Stimulated activated CD8-positive, alpha-beta memory T cell treated with anti-CD3 and anti-CD28 coated beads, Interleukin-12 subunit alpha, Interleukin-12 subunit beta, amount 100 ng/mL, for 1 hour (primary cell): ENCODE data around the gene PROSER3.

Experiments used
- DNase-seq: peaks from one replicate; pipeline ENCODE4 v3.0.0-alpha.2; 2020; ENCODE audit warnings: low read depth

Gene PROSER3

DNA sequence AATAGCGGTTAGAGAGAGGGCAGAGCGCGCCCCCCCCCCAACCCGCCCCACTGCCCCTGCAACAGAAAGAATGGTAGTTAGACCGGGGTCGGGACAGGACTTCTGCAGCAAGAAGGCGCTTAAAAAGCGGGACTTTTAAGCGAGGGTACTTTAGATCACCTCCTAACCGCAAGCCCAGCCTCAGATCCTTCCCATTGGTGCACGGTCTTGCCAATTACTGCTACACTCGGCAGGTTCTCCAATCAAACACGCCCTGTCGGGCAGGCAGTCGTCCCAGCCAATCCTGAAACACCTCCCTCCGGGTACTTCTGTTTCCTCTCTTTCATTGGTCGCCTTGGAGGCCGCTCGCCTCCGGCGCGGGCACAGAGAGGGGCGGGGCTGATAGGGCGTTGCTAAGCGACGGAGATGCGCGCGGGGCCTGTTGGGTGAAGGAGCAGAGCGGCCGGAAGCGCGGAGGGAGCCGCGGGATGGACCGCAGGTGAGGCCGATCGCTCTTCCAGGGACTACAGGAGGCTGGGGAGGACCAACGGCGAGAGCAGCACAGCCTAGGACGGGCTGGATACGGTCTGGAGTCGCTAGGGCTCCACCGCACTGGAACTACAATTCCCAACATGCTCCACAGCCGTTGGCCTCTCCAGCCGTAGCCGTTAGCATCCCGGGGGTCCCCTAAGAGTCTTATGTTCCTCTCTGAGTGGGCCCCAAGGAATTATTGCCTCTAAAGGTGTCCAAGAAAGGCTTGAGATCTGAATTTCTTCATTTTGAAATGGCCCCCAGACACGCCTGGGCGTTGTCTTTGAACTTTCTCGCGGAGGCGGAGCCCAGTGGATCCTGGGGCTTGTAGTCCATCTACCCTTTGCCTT lies at the start of gene PROSER3:
PROSER3 (plus strand) TSS at position 428 of the 860 bp plus-strand sequence; CDS start at position 468, 40 bp downstream.
- peak; percentile 95 for DNase-seq

DNA sequence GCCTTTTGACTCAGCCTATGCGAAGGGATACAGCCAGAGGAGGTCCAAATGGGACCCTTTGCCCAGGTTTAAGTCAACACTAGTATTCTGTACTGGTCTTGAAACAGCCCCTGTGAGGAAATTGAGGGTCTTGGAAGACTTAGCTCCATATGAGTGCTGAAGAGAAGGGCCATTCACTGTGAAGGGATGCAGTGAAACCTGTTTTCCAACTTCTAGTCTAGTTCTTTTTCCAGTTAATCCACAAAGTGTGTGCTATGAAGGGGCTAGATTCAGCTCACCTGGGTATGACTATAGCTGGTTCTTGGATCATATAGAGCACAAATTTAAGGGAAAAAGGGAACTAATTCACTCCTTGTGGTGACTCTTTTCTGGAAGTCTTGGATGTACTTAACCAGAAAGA lies 49.6 kb upstream of the PROSER3 start:
- DNase-seq: no peak

DNA sequence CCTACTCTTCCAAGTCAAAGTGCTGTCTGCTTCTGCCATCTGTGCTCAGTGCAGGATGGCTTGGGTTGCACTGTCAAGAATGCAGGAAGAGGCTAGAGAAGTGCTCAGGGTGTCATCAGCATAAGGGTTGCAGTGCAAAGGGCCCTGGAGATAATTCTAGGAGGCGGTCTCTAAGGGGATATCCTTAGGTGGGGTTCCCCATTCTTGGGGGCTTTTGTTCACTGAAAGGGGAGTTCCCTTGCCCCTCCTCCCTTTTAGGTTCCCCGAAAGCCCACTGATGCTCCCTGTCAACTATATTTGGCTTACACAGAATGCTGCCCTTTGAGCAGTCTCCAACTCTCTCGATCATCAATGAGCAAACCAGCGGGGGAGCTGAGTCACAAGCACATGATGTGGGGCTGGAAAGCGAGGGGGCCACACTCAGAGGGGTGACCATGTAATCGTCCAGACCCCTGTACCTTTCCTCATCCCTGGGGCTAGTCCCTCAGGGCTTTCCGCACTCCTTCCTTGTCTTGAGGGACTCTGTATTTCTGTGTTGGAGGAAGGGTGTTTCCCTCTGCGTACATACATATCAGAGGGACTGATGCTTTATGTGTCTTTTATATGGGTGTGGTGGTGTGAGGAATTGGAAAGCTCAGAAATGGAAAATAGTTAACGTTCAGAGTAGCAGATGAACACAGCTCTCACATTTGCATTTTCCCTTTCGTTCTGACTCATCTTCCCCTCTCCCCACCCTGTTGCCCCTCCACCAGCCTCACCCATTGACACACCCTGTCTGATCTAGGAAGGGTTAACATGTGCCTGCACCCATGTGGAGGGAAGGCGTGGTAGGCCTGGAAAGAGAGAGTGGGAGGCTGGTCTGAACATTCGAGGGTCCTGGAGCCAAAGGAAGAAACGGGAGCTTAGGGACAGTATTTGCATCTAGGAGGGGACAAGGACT lies 46.9 kb upstream of the PROSER3 start:
- DNase-seq: no peak

DNA sequence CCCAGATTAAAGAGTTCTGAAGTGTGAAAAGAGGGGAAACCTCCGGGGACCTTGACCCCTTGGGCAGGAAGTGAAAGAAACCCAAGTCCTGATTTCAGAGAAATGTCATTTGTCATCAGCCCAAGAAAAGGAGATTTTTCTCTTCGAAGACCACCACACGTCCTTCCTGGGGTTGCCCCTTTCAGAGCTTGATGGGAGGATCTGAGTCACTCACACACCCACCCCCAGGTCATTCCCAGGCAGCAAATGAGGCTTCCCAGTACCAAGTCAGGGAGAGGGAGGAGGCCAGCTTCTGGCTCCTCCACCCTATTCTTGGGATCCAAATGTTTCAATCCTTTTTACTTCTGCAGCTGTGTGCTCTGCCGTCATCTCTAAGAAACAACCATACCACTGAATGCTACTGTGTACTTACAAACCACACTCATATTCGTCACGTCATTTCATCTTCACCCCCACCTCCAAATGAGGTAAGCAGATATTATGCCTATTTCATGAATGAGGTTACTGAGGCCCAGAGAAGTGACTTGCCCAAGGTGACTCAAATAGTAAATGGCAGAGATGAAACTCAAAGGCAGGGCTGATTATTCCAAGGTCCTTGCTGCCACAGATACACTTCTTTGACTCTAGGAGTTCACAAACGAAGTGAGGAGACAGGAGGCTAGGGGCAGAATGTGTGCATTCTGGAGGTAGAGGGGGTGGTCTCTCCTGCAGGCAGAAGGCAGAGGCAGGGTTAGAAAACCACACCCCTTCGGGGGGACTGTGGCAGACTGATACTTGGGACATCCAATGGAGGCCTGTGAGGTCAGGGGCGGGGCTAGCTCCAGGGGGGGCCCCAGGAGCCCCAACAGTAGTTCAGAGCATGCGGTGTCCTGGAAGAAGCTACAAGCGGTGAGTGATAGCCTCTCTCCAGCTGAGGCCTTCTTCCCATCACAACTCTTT lies 45.1 kb upstream of the PROSER3 start:
- no peak for DNase-seq

DNA sequence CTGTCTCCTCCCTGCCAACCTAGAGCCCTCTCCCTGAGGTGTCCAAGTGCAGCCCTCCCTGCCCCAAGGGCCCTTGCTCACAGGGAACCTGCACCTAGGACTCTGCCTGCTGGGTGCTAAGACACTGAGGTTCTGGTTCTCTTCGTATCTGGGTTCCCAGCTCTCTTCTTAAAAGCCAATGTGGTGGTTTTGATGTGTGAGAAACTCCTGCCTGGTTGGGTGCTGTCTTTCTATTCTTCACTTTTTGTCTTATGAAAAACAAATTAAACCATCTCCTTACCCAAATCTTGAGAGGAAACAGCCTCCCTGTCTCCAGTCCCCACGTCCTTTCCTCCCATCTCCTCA lies 44.5 kb upstream of the PROSER3 start:
- no peak for DNase-seq

DNA sequence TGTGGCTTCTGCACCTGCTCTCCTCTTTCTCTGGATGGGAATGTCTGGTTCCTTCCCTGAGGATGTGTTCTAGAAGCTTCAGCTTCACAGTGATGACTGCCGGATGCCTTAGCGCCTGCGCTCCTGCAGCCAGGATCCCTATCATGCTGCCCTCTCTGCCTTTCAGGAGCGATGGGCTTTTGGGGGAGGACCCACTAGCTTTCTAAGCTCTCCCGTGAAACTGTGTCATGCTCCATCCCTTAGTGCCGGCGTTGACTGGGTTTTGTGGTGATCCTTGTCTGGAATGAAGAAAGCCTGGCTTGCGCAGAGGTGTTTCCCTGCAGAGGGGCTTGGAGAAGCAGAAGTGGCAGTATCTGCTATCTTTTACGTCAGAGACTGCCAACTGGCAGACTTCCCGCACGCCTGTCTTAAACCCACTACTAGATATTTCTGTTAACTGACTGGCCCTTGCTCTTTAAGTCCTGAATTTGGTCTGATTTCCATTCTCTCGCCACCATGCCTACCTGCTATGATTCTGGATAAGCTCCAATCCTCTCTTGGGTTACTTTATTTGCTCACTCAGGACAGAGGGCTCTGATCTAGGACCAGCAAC lies 44.0 kb upstream of the PROSER3 start:
- no peak for DNase-seq

DNA sequence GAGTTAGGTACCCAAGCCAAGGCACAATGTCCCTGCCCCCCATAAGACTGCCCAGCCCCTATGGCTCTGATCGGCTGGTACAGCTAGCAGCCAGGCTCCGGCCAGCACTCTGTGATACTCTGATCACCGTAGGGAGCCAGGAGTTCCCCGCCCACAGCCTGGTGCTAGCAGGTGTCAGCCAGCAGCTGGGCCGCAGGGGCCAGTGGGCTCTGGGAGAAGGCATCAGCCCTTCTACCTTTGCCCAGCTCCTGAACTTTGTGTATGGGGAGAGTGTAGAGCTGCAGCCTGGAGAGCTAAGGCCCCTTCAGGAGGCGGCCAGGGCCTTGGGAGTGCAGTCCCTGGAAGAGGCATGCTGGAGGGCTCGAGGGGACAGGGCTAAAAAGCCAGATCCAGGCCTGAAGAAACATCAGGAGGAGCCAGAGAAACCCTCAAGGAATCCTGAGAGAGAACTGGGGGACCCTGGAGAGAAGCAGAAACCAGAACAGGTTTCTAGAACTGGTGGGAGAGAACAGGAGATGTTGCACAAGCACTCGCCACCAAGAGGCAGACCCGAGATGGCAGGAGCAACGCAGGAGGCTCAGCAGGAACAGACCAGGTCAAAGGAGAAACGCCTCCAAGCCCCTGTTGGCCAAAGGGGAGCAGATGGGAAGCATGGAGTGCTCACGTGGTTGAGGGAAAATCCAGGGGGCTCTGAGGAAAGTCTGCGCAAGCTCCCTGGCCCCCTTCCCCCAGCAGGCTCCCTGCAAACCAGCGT lies 43.2 kb upstream of the PROSER3 start:
- DNase-seq: no peak

DNA sequence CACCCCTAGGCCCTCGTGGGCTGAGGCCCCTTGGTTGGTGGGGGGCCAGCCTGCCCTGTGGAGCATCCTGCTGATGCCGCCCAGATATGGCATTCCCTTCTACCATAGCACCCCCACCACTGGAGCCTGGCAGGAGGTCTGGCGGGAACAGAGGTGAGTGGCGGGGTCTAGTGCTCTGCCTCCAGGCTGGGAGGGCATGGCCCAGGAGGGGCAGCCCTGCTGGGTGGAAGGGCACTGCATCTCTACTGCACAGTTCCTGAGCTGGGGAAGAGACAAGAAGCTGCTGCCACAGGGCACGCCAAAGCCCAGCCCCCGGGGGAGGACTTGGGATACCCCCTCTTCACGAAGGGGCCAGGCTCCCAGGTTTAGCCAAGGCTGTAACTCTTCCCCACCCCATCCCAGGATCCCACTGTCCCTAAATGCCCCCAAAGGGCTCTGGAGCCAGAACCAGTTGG lies 42.6 kb upstream of the PROSER3 start:
- DNase-seq: no peak

DNA sequence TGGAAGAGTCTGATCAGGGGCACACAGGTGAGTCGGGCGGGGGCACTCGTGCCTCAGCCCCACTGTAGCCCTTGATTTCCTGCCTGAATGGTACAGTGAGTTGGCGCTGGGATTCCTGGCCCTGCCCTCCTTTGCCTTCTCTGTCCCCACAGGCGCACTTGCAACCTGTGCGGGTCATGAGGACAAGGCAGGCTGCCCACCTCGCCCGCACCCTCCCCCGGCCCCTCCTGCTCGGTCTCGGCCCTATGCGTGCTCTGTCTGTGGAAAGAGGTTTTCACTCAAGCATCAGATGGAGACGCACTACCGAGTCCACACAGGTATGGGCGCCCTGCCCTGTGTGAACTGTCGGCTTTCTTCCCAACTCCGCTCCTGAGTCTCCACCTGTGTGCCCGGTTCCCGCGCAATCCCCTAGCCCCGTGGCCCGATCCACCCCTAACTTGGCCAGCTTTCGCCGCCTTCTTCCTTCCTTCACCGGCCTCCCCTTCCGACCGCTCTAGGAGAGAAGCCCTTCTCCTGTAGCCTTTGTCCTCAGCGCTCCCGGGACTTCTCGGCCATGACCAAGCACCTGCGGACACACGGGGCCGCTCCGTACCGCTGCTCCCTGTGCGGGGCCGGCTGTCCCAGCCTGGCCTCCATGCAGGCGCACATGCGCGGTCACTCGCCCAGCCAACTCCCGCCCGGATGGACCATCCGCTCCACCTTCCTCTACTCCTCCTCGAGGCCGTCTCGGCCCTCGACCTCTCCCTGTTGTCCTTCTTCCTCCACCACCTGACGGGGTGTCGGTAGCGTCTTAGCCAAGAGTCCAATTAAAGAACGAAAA lies 41.8 kb upstream of the PROSER3 start:
- no peak for DNase-seq

DNA sequence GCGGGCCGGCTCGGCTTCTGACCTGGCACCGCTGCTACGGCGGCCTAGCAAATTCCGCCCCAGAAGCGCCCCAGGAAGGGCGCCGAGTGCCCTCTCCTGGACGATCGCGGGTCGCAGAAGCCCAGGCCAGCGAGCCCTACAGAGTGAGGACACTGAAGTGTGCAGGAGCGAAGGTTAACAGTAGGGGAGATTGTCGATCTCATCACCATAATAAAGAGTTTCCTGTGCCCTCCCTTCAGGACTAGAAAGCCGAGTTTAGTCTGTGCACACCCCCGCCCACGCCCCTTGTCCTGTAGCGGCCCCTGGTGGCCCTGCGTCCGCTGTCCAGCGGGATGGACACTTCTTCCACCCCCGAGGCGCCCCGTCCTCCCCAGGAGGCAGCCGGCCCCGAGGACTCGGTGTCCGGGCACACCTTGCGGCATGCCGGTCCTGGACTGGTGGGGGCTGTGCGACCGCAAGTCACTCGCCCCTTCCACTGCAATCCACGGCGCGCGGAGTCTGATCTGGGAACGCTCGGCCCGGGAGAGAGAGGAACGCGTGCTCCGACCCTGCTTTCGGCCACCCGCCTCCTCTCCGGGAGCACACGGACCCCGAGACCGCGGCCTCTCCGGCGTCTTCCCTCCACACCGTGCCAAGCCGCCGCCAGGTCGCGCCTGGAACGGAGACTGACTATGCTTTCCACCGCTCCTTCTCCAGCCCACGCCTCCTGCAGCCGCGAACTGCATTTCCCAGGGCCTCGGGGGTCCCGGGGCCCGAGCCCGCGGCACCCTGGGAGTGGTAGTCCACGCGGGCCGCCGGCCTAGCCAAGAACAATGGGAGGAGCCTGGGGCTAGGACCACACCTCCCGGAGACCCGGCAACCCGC lies 40.9 kb upstream of the PROSER3 start:
- peak; percentile 93 for DNase-seq

DNA sequence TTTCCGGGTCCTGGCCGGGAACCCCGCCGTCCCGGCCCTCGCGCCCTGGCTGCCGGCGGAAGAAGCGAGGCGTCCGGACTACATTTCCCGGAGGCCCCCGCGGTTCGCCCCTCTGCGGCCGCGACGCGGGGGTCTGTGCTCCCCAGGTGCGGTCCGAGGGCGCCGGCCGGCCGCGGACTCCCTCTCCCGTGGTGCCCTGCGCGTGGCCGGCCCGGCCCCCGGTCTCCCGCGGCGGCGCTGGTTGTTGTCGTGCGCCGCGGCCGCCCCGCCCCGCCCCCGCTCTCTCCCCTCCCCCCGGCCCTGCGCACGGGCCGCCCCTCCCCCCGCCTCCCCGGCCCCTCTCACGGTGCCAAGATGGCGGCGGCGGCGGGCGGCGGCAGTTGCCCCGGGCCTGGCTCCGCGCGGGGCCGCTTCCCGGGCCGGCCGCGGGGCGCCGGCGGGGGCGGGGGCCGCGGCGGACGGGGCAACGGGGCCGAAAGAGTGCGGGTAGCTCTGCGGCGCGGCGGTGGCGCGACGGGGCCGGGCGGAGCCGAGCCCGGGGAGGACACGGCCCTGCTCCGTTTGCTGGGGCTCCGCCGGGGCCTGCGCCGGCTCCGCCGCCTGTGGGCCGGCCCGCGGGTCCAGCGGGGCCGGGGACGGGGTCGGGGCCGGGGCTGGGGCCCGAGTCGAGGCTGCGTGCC lies 40.2 kb upstream of the PROSER3 start, which contains the start of gene KMT2B:
KMT2B (plus strand) TSS at position 339 of the 680 bp plus-strand sequence; CDS start at position 355, 16 bp downstream.
- DNase-seq: no peak

DNA sequence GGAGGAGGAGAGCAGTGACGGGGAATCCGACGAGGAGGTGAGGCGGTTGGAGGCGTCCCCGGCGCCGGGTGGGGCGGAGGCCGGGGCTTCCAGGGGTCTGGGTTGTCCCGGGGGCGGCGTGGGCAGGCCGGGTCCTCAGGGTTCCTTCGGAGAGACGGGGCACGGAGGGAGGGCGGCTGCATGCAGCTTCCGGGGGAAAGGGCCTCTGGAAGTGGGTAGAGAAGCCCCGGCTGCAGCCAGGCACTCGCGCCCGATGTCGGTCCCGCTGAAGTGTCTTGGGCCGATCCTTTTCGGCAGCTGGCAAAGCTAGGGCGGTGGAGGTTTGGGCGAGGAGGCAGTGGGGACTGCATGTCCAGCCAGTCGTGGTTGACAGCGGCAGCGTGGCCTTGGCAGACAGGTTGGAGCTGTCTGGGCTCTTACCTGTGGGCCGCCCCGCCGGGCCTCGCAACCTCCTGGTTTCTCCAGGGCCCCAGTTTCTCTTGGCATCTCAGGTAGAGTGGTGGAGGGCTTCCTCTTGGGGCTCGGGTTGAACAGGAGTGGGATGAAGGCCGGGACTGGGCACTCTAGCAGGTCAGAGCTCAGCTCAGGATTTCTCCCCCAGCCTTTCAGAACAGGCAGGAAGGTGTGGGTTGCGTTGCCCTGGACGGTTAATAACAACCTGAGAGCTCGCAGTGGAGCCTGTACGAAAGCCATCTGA lies 39.5 kb upstream of the PROSER3 start:
- no peak for DNase-seq

DNA sequence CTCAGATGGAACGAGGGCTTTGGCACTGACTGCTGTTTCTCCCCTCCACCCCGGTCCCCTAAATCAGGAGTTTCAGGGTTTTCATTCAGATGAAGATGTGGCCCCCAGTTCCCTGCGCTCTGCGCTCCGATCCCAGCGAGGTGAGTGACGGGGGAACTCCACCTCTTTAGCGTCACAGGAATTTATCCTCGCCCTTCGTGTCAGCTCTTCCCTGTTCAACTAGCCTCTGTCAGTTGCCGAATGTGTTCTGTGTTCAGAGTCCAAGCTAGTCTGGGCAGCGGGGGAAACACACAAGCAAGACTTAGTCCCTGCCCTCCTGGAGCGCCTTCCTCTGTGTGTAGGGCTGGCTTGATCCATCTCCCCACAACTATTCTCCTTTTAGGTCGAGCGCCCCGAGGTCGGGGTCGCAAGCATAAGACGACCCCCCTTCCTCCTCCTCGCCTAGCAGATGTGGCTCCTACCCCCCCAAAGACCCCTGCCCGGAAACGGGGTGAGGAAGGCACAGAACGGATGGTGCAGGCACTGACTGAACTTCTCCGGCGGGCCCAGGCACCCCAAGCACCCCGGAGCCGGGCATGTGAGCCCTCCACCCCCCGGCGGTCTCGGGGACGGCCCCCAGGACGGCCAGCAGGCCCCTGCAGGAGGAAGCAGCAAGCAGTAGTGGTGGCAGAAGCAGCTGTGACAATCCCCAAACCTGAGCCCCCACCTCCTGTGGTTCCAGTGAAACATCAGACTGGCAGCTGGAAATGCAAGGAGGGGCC lies 38.4 kb upstream of the PROSER3 start:
- no peak for DNase-seq

DNA sequence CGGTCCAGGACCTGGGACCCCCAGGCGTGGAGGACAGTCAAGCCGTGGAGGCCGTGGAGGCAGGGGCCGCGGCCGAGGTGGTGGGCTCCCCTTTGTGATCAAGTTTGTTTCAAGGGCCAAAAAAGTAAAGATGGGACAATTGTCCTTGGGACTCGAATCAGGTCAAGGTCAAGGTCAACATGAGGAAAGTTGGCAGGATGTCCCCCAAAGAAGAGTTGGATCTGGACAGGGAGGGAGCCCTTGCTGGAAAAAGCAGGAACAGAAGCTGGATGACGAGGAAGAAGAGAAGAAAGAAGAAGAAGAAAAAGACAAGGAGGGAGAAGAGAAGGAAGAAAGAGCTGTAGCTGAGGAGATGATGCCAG lies 37.8 kb upstream of the PROSER3 start:
- DNase-seq: no peak

DNA sequence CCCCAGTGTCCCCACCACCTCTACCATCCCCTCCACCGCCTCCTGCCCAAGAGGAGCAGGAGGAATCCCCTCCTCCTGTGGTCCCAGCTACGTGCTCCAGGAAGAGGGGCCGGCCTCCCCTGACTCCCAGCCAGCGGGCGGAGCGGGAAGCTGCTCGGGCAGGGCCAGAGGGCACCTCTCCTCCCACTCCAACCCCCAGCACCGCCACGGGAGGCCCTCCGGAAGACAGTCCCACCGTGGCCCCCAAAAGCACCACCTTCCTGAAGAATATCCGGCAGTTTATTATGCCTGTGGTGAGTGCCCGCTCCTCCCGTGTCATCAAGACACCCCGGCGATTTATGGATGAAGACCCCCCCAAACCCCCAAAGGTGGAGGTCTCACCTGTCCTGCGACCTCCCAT lies 37.3 kb upstream of the PROSER3 start:
- DNase-seq: no peak

DNA sequence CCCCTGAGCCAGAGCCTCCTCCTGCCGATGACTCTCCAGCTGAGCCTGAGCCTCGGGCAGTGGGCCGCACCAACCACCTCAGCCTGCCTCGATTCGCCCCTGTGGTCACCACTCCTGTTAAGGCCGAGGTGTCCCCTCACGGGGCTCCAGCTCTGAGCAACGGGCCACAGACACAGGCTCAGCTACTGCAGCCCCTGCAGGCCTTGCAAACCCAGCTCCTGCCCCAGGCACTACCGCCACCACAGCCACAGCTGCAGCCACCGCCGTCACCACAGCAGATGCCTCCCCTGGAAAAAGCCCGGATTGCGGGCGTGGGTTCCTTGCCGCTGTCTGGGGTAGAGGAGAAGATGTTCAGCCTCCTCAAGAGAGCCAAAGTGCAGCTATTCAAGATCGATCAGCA lies 36.6 kb upstream of the PROSER3 start:
- DNase-seq: no peak

DNA sequence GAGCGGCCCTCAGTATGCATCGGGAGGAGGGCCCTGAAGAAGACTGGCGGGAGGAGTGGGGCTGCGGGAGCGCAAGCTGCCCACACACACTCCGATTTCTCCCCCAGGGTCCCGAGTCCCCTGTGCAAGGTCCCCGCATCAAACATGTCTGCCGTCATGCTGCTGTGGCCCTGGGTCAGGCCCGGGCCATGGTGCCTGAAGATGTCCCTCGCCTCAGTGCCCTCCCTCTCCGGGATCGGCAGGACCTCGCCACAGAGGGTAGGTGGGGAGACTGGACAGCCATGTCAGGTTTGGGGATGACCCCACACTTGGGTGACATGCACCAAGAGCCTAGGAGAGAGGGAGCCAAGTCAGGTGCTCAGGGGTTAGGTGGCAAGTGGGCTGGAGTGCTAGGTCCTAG lies 35.5 kb upstream of the PROSER3 start:
- DNase-seq: no peak
